HCT116 (cell line): Measurements from ENCODE around the gene TENM4. TPM values are rescaled to one million over a fixed set of nuclear protein-coding genes. Genes with fewer than 3 reads are reported as not detected.

ENCODE experiments used
- ATAC-seq: fragments of 200-7000 bp; cut with Tn5 transposase; 2 replicates; pipeline ENCODE4 v1.9.1; 2020; ENCODE audit warnings: mild to moderate bottlenecking, moderate library complexity
- BruUV-seq: library from RNA; stranded (reverse); fragments of 400-500 nt; replicated peaks from 2 replicates; lab custom pipeline; 2021; lab: Mats Ljungman, UMichigan
- CTCF ChIA-PET: fragments of 300-600 bp; sonication (Branson Sonifier 250); formaldehyde crosslinking; loops from one replicate; lab custom pipeline; 2021; ENCODE audit warnings: antibody characterized with exemption; lab: Charles Lee
- POLR2A ChIA-PET: fragments of 300-600, 350-600 bp; sonication (Branson Sonifier 250); formaldehyde crosslinking; loops from one replicate; lab custom pipeline; 2021; ENCODE audit warnings: antibody characterized with exemption; lab: Charles Lee
- RAD21 ChIA-PET, 2 experiments: fragments of 300-600 bp; sonication (Branson Sonifier 250); formaldehyde crosslinking; loops; one replicate each; lab custom pipeline; 2023; ENCODE audit warnings: low total read pairs in 2 of 2; ENCODE audit not compliant: uncharacterized antibody in 2 of 2, unreplicated experiment in 2 of 2, low non-redundant PET in 1 of 2; lab: Charles Lee
- DNase-seq: peaks from one replicate; pipeline ENCODE4 v3.0.0-alpha.2; 2010; ENCODE audit warnings: low read depth, low spot score
- H2AFZ ChIP-seq: fragments of 200-600 bp; shearing (Covaris generic), sonication (generic); 2 replicates; pipeline ENCODE4 v1.6.1; 2017; ENCODE audit warnings: low read depth, mixed run types, mixed read lengths, antibody characterized with exemption, low read length; ENCODE audit not compliant: poor library complexity, severe bottlenecking
- H3K27ac ChIP-seq: 2 replicates; pipeline ENCODE4 v1.5.1; 2012; ENCODE audit warnings: low read depth, low read length
- H3K27me3 ChIP-seq: fragments of 200-600 bp; sonication (generic); 2 replicates; pipeline ENCODE4 v1.6.1; 2016; ENCODE audit warnings: mixed run types, low read length, mixed read lengths; ENCODE audit not compliant: insufficient read depth
- H3K36me3 ChIP-seq, 2 experiments: fragments of 200-500 bp in 1 of 2; fragments of 200-600 bp in 1 of 2; sonication (Bioruptor generic) in 1 of 2; sonication (generic) in 1 of 2; 2 replicates each; pipeline versions ENCODE4 v1.5.1 to v1.6.1; 2014 to 2016; ENCODE audit warnings: low read length in 2 of 2, inconsistent platforms in 1 of 2, mixed read lengths in 1 of 2, mixed run types in 1 of 2; ENCODE audit not compliant: insufficient read depth in 2 of 2, control insufficient read depth in 1 of 2
- H3K4me1 ChIP-seq, 2 experiments: fragments of 200-600 bp in 1 of 2; sonication (generic) in 1 of 2; 2 replicates each; pipeline versions ENCODE4 v1.5.1 to v1.6.1; 2012 to 2017; ENCODE audit warnings: low read length in 2 of 2, inconsistent platforms in 1 of 2, mild to moderate bottlenecking in 1 of 2, mixed read lengths in 1 of 2, mixed run types in 1 of 2, moderate library complexity in 1 of 2; ENCODE audit not compliant: insufficient read depth in 2 of 2, control insufficient read depth in 1 of 2
- H3K4me2 ChIP-seq: fragments of 200-600 bp; sonication (generic); 2 replicates; pipeline ENCODE4 v1.6.1; 2017; ENCODE audit warnings: mixed run types, low read length, mixed read lengths
- H3K4me3 ChIP-seq, 2 experiments: fragments of 200-600 bp in 1 of 2; sonication (generic) in 1 of 2; replicated peaks in 1 of 2; 2 replicates each; pipeline ENCODE4 v1.5.1; 2011 to 2016; ENCODE audit warnings: low read length in 2 of 2, control low read depth in 1 of 2, low read depth in 1 of 2, mild to moderate bottlenecking in 1 of 2, mixed read lengths in 1 of 2, mixed run types in 1 of 2
- H3K79me2 ChIP-seq: fragments of 200-600 bp; sonication (generic); 2 replicates; pipeline ENCODE4 v1.6.1; 2017; ENCODE audit warnings: mild to moderate bottlenecking, mixed run types, low read length, moderate library complexity, mixed read lengths; ENCODE audit not compliant: insufficient read depth
- H3K9ac ChIP-seq: fragments of 200-600 bp; sonication (generic); 2 replicates; pipeline ENCODE4 v1.6.1; 2016; ENCODE audit warnings: low read length, mixed read lengths
- H3K9me2 ChIP-seq: fragments of 200-600 bp; sonication (generic), shearing (Covaris generic); 2 replicates; pipeline ENCODE4 v1.6.1; 2017; ENCODE audit warnings: mixed run types, mild to moderate bottlenecking, moderate library complexity; ENCODE audit not compliant: insufficient read depth
- H3K9me3 ChIP-seq, 2 experiments: fragments of 200-500 bp in 1 of 2; fragments of 200-600 bp in 1 of 2; sonication (Bioruptor generic) in 1 of 2; sonication (generic) in 1 of 2; 2 replicates each; pipeline ENCODE4 v1.6.1; 2014 to 2017; ENCODE audit warnings: low read length in 2 of 2, mixed read lengths in 2 of 2, inconsistent platforms in 1 of 2, low read depth in 1 of 2, mild to moderate bottlenecking in 1 of 2, mixed run types in 1 of 2, moderate library complexity in 1 of 2; ENCODE audit not compliant: control insufficient read depth in 1 of 2, insufficient read depth in 1 of 2
- H4K20me1 ChIP-seq: fragments of 200-600 bp; sonication (generic), shearing (Covaris generic); 2 replicates; pipeline ENCODE4 v1.6.1; 2017; ENCODE audit warnings: mixed run types, mild to moderate bottlenecking, moderate library complexity; ENCODE audit not compliant: insufficient read depth
- ATF3 ChIP-seq: IDR thresholded peaks from 2 replicates; pipeline ENCODE4 v1.6.1; 2012
- CBX3 ChIP-seq: IDR thresholded peaks from 2 replicates; pipeline ENCODE4 v1.6.1; 2012; ENCODE audit warnings: low read depth
- CEBPB ChIP-seq: IDR thresholded peaks from 2 replicates; pipeline ENCODE4 v1.6.1; 2012; ENCODE audit warnings: low read depth
- EGR1 ChIP-seq: IDR thresholded peaks from 2 replicates; pipeline ENCODE4 v1.6.1; 2012; ENCODE audit warnings: low read depth
- EZH2 ChIP-seq: fragments of 200-600 bp; sonication (generic); IDR thresholded peaks from 2 replicates; pipeline ENCODE4 v1.6.1; 2017; ENCODE audit warnings: antibody characterized with exemption, mixed run types
- MAX ChIP-seq: IDR thresholded peaks from 2 replicates; pipeline ENCODE4 v1.6.1; 2012
- POLR2A ChIP-seq: IDR thresholded peaks from 2 replicates; pipeline ENCODE4 v1.7.0; 2011; ENCODE audit warnings: borderline replicate concordance; ENCODE audit not compliant: insufficient read depth, insufficient read length; ENCODE audit errors: extremely low read depth
- RAD21 ChIP-seq: IDR thresholded peaks from 2 replicates; pipeline ENCODE4 v1.6.1; 2012; ENCODE audit warnings: low read depth, mild to moderate bottlenecking
- REST ChIP-seq: IDR thresholded peaks from 2 replicates; pipeline ENCODE4 v1.6.1; 2012; ENCODE audit warnings: low read depth
- YY1 ChIP-seq: IDR thresholded peaks from 2 replicates; pipeline ENCODE4 v1.6.1; 2011; ENCODE audit warnings: low read length, low read depth, moderate library complexity, mild to moderate bottlenecking; ENCODE audit not compliant: insufficient replicate concordance; ENCODE audit errors: extremely low read depth
- ZBTB33 ChIP-seq: IDR thresholded peaks from 2 replicates; pipeline ENCODE4 v1.6.1; 2011; ENCODE audit warnings: mild to moderate bottlenecking, low read length, moderate library complexity; ENCODE audit not compliant: insufficient replicate concordance; ENCODE audit errors: extremely low read depth
- ZFX ChIP-seq: fragments of 450-650 bp; IDR thresholded peaks from 2 replicates; pipeline ENCODE4 v1.6.1; 2017
- ZNF274 ChIP-seq: fragments of 200-500 bp; sonication (Bioruptor generic); IDR thresholded peaks from 2 replicates; pipeline ENCODE4 v1.6.1; 2014; ENCODE audit warnings: mild to moderate bottlenecking, low read depth, low read length, inconsistent platforms
- intact Hi-C: fragments of 100-400 bp; cut with micrococcal nuclease; formaldehyde crosslinking; loops from 2 replicates; pipeline ENCODE4 v1.10.0; 2022
- total RNA-seq: library from RNA; stranded (reverse); gene quantifications from one replicate; pipeline ENCODE4 v1.2.1, GENCODE V29; 2021; ENCODE audit not compliant: unreplicated experiment

TENM4 gene
- total RNA-seq, 1 experiment from 2014 or later: 0.05 TPM

- no peak overlapping the region for H3K4me2 ChIP-seq
- no TSS peak for BruUV-seq
- H3K9me2 ChIP-seq: no peaks in the 10 kb centered on the region
- H3K9ac ChIP-seq: no peak overlapping the region
- H3K4me1 ChIP-seq: peaks cover 3 to 9% of the 10 kb centered on the region in 2 experiments; a peak in 3 of 4 replicates
- H3K9me3 ChIP-seq: no peaks in the 10 kb centered on the region
- H2AFZ ChIP-seq: no peak overlapping the region
- POLR2A ChIA-PET: no interaction called here
- no peaks in the 10 kb centered on the region for H3K36me3 ChIP-seq
- CTCF ChIA-PET: interaction anchor here (1.5 kb wide), 1 partner anchor 218 kb away, joined by 3 read pairs; no protein-coding TSS in a partner anchor
- RAD21 ChIA-PET: no interaction called here
- H3K27ac ChIP-seq: no peak overlapping the region
- no peaks in the 10 kb centered on the region for H4K20me1 ChIP-seq
- TF ChIP-seq YY1: no peak
- TF ChIP-seq POLR2A: no peak
- TF ChIP-seq RAD21: no peak
- peaks cover 13% of the 10 kb centered on the region; the same call in 1 of the 2 replicates for H3K27me3 ChIP-seq
- H3K4me3 ChIP-seq: no peak overlapping the region
- no peaks in the 10 kb centered on the region for H3K79me2 ChIP-seq
- ATAC-seq: no peak
- no peak for DNase-seq
- intact Hi-C loops: no loop called here
These were observed 384.8 kb downstream of the TENM4 start for GRCh38 chr11:79055856-79056631.

GRCh38 chr11:79054636-79055035 lies 386.2 kb downstream of the TENM4 start:
- Histone ChIP-seq H2AFZ (no peak overlapping the region), H3K4me3 (no peak overlapping the region), H4K20me1 (no peaks in the 10 kb centered on the region), H3K27me3 (peaks cover 21% of the 10 kb centered on the region; the same call in 1 of the 2 replicates), H3K4me1 (peaks cover 3 to 9% of the 10 kb centered on the region in 2 experiments; a peak in 3 of 4 replicates), H3K9ac (no peak overlapping the region), H3K9me2 (no peaks in the 10 kb centered on the region), H3K4me2 (peak overlapping the region; percentile 36; the same call in 1 of the 2 replicates), H3K36me3 (no peaks in the 10 kb centered on the region), H3K27ac (no peak overlapping the region), H3K9me3 (no peaks in the 10 kb centered on the region), H3K79me2 (no peaks in the 10 kb centered on the region)
- ATAC-seq (peak; percentile 50; the same call in 1 of the 2 replicates), DNase-seq (no peak)
- ChIA-PET POLR2A (no interaction called here), CTCF (interaction anchor here (1.8 kb wide), 1 partner anchor 9 kb away, joined by 12 read pairs; no protein-coding TSS in a partner anchor), RAD21 (no interaction called here)
- no TSS peak for BruUV-seq
- intact Hi-C loops: no loop called here
- TF ChIP-seq EGR1: no peak
- TF ChIP-seq MAX: no peak
- TF ChIP-seq CBX3: no peak
- no peak for TF ChIP-seq CEBPB
- TF ChIP-seq ATF3: no peak
- no peak for TF ChIP-seq POLR2A
- TF ChIP-seq REST: no peak
- TF ChIP-seq ZNF274: no peak
- TF ChIP-seq ZBTB33: no peak
- no peak for TF ChIP-seq EZH2
- no peak for TF ChIP-seq ZFX
